Prostate gland (tissue), 2 donors: ENCODE results near the gene PRSS21. TPM values are rescaled to one million over a fixed set of nuclear protein-coding genes. Genes with fewer than 3 reads are reported as not detected.

Experiments used
- DNase-seq: peaks from one replicate; pipeline ENCODE4 v3.0.0-alpha.2; 2019; ENCODE audit warnings: low spot score
- H3K27ac ChIP-seq, 2 donors: fragments of 200-600 bp; sonication (generic); 2 replicates each; pipeline ENCODE4 v1.5.1; 2017 to 2019
- H3K27me3 ChIP-seq: fragments of 200-600 bp; sonication (generic); replicated peaks from 2 replicates; pipeline ENCODE4 v1.5.1; 2019; ENCODE audit not compliant: insufficient read depth
- H3K36me3 ChIP-seq, 2 donors: fragments of 200-600 bp; sonication (generic); 1 replicate in 1 of 2; 2 replicates in 1 of 2; pipeline versions ENCODE4 v1.5.1 to v1.8.1; 2017 to 2019
- H3K4me1 ChIP-seq: fragments of 200-600 bp; sonication (generic); replicated peaks from 2 replicates; pipeline ENCODE4 v1.5.1; 2019
- H3K4me3 ChIP-seq, 2 donors: fragments of 200-600 bp; sonication (generic); 2 replicates each; pipeline ENCODE4 v1.5.1; 2017 to 2019
- H3K9me3 ChIP-seq: fragments of 200-600 bp; sonication (generic); 2 replicates; pipeline ENCODE4 v1.5.1; 2017
- POLR2A ChIP-seq: fragments of 450-650 bp; IDR thresholded peaks from one replicate; pipeline ENCODE4 v1.6.1; 2016; ENCODE audit warnings: antibody characterized with exemption, mild to moderate bottlenecking
- POLR2AphosphoS5 ChIP-seq: sonication (generic); formaldehyde crosslinking; IDR thresholded peaks from one replicate; pipeline ENCODE4 v1.6.1; 2017; ENCODE audit warnings: antibody characterized with exemption
- whole genome bisulfite sequencing: methylation state at CpG from one replicate; pipeline ENCODE4 v1.1.5; 2018; 5-methylcytosine and 5-hydroxymethylcytosine counted together
- intact Hi-C: fragments of 100-400 bp; cut with DNase I; formaldehyde crosslinking; loops from one replicate; pipeline ENCODE4 v1.14.2; 2022
- total RNA-seq, 2 donors: library from RNA; depleted of rRNA; stranded (reverse); fragments of >200 nt; gene quantifications; one replicate each; pipeline ENCODE4 v1.1.0, GENCODE V29; 2016
- TF ChIP-seq, protein P1 (sequence below), 4 experiments: fragments of 200-600 bp in 2 of 4; fragments of 450-650 bp in 2 of 4; sonication (generic) in 2 of 4; IDR thresholded peaks; 1 replicate in 3 of 4; 2 replicates in 1 of 4; pipeline ENCODE4 v1.5.1; 2016 to 2019; ENCODE audit warnings: antibody characterized with exemption in 4 of 4, mild to moderate bottlenecking in 2 of 4, moderate library complexity in 2 of 4

The PRSS21 gene
- total RNA-seq, 2 donors from 2014 or later = 33.5 to 50.6 TPM

DNA sequence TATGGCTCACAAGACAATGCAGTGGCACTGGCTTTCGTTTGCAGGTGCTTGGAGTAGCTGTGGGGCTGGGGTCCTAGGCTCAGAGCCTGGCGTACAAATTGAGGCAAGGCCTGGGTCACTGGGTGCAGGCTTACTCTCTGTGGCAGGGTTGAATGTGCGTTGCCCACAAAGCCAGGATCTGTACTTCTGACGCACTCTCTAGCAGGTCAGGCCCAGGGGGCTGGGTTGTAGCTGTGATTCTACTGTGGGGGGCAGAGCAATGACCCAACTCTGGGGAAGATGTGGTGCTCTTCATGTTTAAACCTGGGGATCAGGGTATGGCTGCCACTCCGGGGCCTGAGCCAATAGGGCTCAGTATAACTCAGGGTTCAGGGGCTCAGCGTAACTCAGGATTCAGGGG is 6.4 kb upstream of the PRSS21 start:
- WGBS = 85% methylated on average over 6 of the region's 6 CpGs
- H3K36me3 ChIP-seq = no peaks in the 10 kb centered on the region
- no peak for DNase-seq
- H3K27me3 ChIP-seq = no peaks in the 10 kb centered on the region
- H3K9me3 ChIP-seq = no peaks in the 10 kb centered on the region
- intact Hi-C loops = no loop called here
- no peak overlapping the region for H3K27ac ChIP-seq
- no peak overlapping the region for H3K4me3 ChIP-seq
- TF ChIP-seq, protein P1, sequence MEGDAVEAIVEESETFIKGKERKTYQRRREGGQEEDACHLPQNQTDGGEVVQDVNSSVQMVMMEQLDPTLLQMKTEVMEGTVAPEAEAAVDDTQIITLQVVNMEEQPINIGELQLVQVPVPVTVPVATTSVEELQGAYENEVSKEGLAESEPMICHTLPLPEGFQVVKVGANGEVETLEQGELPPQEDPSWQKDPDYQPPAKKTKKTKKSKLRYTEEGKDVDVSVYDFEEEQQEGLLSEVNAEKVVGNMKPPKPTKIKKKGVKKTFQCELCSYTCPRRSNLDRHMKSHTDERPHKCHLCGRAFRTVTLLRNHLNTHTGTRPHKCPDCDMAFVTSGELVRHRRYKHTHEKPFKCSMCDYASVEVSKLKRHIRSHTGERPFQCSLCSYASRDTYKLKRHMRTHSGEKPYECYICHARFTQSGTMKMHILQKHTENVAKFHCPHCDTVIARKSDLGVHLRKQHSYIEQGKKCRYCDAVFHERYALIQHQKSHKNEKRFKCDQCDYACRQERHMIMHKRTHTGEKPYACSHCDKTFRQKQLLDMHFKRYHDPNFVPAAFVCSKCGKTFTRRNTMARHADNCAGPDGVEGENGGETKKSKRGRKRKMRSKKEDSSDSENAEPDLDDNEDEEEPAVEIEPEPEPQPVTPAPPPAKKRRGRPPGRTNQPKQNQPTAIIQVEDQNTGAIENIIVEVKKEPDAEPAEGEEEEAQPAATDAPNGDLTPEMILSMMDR (IDR thresholded peaks at IDR 0.05) = no peak
- TF ChIP-seq POLR2A = no peak
- no peak for TF ChIP-seq POLR2AphosphoS5
- H3K4me1 ChIP-seq = no peaks in the 10 kb centered on the region

DNA sequence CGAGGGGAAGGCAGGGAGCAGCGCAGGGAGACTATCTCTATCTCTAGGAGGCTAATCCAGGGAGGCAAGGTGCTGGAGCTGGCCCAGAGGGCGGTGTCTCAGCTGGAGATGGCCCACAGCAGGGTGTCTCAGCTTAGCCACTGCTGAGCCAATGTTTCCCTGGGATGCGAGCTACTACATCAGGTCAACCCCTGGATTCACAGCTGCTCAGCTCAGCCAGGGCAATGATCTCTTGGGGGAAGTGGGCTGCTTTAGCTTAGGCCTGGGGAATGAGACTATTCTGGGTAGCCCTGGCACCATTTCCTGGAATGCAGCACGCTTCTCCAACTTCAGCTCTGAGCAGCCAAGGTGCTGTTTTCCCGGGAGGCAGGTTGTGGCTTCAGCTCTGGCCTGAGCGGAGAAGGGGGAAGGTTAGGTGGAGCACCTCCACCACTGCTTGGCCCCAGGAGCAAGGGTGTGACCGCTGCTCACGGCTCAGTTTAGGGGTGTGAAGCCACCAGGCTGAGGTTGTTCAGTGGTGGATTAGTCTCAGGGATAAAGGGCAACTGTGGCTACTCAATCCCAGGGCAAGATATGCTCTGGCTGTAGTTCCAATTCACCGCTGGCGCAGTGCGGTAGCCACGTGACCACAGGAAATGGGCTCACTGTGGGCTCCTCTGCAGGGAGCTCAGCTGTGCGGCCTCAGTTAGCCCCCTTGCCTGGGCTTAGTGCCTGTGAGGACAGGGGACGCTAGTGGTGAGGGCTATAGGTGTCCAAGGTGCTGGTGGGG is 5.2 kb upstream of the PRSS21 start:
- Histone ChIP-seq H3K4me1 (no peaks in the 10 kb centered on the region), H3K36me3 (no peaks in the 10 kb centered on the region), H3K27ac (no peak overlapping the region), H3K9me3 (no peaks in the 10 kb centered on the region), H3K4me3 (no peak overlapping the region), H3K27me3 (no peaks in the 10 kb centered on the region)
- intact Hi-C loops = no loop called here
- no peak for DNase-seq
- 53% methylated on average over 15 of the region's 15 CpGs for WGBS
- TF ChIP-seq POLR2AphosphoS5 = no peak
- TF ChIP-seq, protein P1 (IDR thresholded peaks at IDR 0.05) = no peak

DNA sequence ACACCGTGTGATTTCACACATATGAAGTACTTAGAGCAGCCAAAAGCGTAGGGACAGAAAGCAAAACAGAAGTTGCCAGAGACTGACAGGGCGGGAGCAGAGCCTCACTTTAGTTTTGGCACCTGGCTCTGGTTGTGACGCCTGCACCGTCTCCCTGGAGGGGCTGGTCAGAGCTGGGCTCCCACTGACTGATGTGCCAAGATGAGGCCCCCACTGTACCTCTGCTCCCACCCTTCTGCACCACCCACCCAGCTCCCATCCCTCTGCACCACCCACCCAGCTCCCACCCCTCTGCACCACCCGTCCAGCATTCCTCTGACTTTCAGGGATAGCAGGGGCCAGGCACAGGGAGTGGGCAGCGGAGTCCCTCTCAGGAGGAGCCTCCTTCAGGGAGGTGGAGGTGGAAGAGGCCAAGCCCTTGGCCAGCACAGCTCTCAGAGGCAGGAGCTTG is 3.2 kb upstream of the PRSS21 start:
- TF ChIP-seq, protein P1 (IDR thresholded peaks at IDR 0.05) = no peak
- TF ChIP-seq POLR2A = no peak
- TF ChIP-seq POLR2AphosphoS5 = no peak
- H3K27ac ChIP-seq = no peak overlapping the region
- intact Hi-C loops = no loop called here
- no peak for DNase-seq
- no peak overlapping the region for H3K4me3 ChIP-seq
- no peaks in the 10 kb centered on the region for H3K36me3 ChIP-seq
- no peaks in the 10 kb centered on the region for H3K4me1 ChIP-seq
- no peaks in the 10 kb centered on the region for H3K27me3 ChIP-seq
- H3K9me3 ChIP-seq = no peaks in the 10 kb centered on the region
- 68% methylated on average over 7 of the region's 7 CpGs for WGBS

DNA sequence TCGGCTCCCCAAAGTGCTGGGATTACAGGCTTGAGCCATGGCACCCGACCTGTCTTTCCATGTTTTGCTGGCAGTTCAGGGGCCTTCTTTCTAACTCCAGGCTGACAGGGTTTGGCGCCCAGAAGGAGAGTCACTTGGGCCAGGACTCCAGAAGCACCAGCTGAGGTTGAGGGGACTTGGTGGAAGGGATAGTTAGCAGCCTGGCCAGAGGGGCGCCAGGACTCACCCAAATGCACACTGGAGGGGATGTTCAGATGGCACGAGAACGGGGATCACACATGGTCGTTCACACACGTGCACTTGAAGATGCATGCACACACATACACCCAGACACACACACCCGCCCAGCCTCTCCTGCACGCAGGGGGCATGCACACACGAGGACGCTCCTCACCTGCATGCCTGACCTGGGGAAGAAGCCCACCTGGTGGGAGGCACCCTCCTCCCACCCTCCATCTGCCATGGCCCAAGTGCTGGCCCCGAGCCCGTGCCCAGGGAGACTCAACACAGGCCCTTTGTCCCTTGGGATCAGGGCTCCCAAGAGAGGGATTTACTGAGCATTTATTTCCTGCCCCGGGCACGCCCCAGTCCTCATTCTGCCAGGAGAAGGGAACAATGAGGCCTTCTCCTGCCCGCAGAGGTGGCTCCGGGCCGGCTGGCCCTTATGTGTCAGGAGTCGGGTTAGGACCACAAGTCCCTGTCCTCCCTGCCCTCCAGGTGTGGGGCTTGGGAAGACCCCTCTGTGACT is 2.3 kb upstream of the PRSS21 start:
- H3K9me3 ChIP-seq = no peaks in the 10 kb centered on the region
- H3K4me3 ChIP-seq = no peak overlapping the region
- no peaks in the 10 kb centered on the region for H3K36me3 ChIP-seq
- H3K27ac ChIP-seq = no peak overlapping the region
- no peaks in the 10 kb centered on the region for H3K27me3 ChIP-seq
- DNase-seq = no peak
- intact Hi-C loops = no loop called here
- TF ChIP-seq POLR2AphosphoS5 = no peak
- no peak for TF ChIP-seq POLR2A
- TF ChIP-seq, protein P1 (IDR thresholded peaks at IDR 0.05) = no peak
- no peaks in the 10 kb centered on the region for H3K4me1 ChIP-seq
- WGBS = 70% methylated on average over 20 of the region's 20 CpGs
